ENCODE results near the gene CAMK1. TPM values are rescaled to one million over a fixed set of nuclear protein-coding genes. Genes with fewer than 3 reads are reported as not detected.

The CAMK1 gene
- total RNA-seq, 1 experiment from 2014 or later: 19.7 TPM

- H3K4me2 ChIP-seq (ENCODE audit: low read length): no peak overlapping the region
- ChIA-PET CTCF (no interaction called here), POLR2A (no interaction called here), RAD21 (ENCODE audit: low non-redundant PET in 1 of 2, low total read pairs in 2 of 2, uncharacterized antibody in 2 of 2, unreplicated experiment in 2 of 2) (no interaction called here)
- no peak for TF ChIP-seq EGR1 (IDR thresholded peaks at IDR 0.05; ENCODE audit: low read depth)
- TF ChIP-seq TCF7L2 (IDR thresholded peaks at IDR 0.05; ENCODE audit: borderline replicate concordance, extremely low read depth, insufficient read depth, insufficient read length): no peak
- no peak for TF ChIP-seq ATF3 (IDR thresholded peaks at IDR 0.05)
- TF ChIP-seq EZH2phosphoT487 (IDR thresholded peaks at IDR 0.05; ENCODE audit: borderline replicate concordance): no peak
- H4K20me1 ChIP-seq (ENCODE audit: insufficient read depth): no peaks in the 10 kb centered on the region
- no peak overlapping the region for H3K27ac ChIP-seq (ENCODE audit: low read depth, low read length)
- H3K4me3 ChIP-seq (replicated peaks in 1 of 2; ENCODE audit: low read depth in 1 of 2, low read length in 2 of 2): no peak overlapping the region
- no TSS peak for BruUV-seq (replicated peaks)
- intact Hi-C loops (cut with micrococcal nuclease): no loop called here
- H3K9me2 ChIP-seq (ENCODE audit: insufficient read depth): no peaks in the 10 kb centered on the region
- H3K79me2 ChIP-seq (ENCODE audit: insufficient read depth, low read length): peaks cover 7% of the 10 kb centered on the region; the same call in 1 of the 2 replicates
- H2AFZ ChIP-seq (ENCODE audit: low read depth, low read length, poor library complexity, severe bottlenecking): no peak overlapping the region
- DNase-seq (ENCODE audit: low read depth, low spot score) (no peak), ATAC-seq (no peak)
- no peak overlapping the region for H3K9ac ChIP-seq (ENCODE audit: low read length)
- H3K27me3 ChIP-seq (ENCODE audit: insufficient read depth, low read length): no peaks in the 10 kb centered on the region
- H3K36me3 ChIP-seq (ENCODE audit: control insufficient read depth in 1 of 2, insufficient read depth in 2 of 2, low read length in 2 of 2): peaks cover 2 to 7% of the 10 kb centered on the region in 2 experiments; a peak in 2 of 4 replicates
- H3K9me3 ChIP-seq (ENCODE audit: control insufficient read depth in 1 of 2, insufficient read depth in 1 of 2, low read depth in 1 of 2, low read length in 2 of 2): no peaks in the 10 kb centered on the region
- H3K4me1 ChIP-seq (ENCODE audit: control insufficient read depth in 1 of 2, insufficient read depth in 2 of 2, low read length in 2 of 2): peaks cover 4 to 24% of the 10 kb centered on the region in 2 experiments
Measured at GRCh38 chr3:9765865-9766264, 3.9 kb downstream of the CAMK1 start.

DNA sequence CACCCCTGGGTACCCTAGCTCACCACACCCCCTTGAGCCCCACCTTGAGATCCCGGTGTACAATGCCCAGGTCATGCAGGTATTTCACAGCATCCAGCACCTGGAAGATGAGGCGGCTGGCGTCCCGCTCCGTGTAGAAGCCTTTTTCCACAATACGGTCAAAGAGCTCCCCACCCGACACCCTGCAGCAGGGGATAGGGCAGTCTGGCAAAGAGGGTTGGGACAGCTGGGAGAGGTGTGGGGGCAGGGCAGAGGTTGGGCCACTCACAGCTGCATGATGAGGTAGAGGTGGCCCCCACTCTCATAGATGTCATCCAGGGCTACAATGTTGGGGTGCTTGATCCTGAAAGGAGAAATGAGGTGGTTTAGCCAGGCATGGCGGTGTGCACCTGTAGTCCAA, 6.9 kb downstream of the CAMK1 start:
- no peaks in the 10 kb centered on the region for H3K27me3 ChIP-seq (ENCODE audit: insufficient read depth, low read length)
- H3K4me1 ChIP-seq (ENCODE audit: control insufficient read depth in 1 of 2, insufficient read depth in 2 of 2, low read length in 2 of 2): no peaks in the 10 kb centered on the region
- no peaks in the 10 kb centered on the region for H3K79me2 ChIP-seq (ENCODE audit: insufficient read depth, low read length)
- no peak overlapping the region for H3K4me3 ChIP-seq (replicated peaks in 1 of 2; ENCODE audit: low read depth in 1 of 2, low read length in 2 of 2)
- no peaks in the 10 kb centered on the region for H4K20me1 ChIP-seq (ENCODE audit: insufficient read depth)
- POLR2A ChIA-PET: no interaction called here
- no peak overlapping the region for H3K9ac ChIP-seq (ENCODE audit: low read length)
- peaks cover 2 to 17% of the 10 kb centered on the region in 2 experiments; a peak in 2 of 4 replicates for H3K36me3 ChIP-seq (ENCODE audit: control insufficient read depth in 1 of 2, insufficient read depth in 2 of 2, low read length in 2 of 2)
- H3K9me2 ChIP-seq (ENCODE audit: insufficient read depth): no peaks in the 10 kb centered on the region
- H3K27ac ChIP-seq (ENCODE audit: low read depth, low read length): no peak overlapping the region
- no peak overlapping the region for H2AFZ ChIP-seq (ENCODE audit: low read depth, low read length, poor library complexity, severe bottlenecking)
- TF ChIP-seq ZFX (IDR thresholded peaks at IDR 0.05) (no peak), MAX (IDR thresholded peaks at IDR 0.05) (no peak), RAD21 (IDR thresholded peaks at IDR 0.05; ENCODE audit: low read depth) (no peak), JUND (IDR thresholded peaks at IDR 0.05) (no peak), POLR2AphosphoS5 (IDR thresholded peaks at IDR 0.05; ENCODE audit: low read depth, low read length) (no peak), EZH2phosphoT487 (IDR thresholded peaks at IDR 0.05; ENCODE audit: borderline replicate concordance) (no peak)
- TF ChIP-seq, protein P1, sequence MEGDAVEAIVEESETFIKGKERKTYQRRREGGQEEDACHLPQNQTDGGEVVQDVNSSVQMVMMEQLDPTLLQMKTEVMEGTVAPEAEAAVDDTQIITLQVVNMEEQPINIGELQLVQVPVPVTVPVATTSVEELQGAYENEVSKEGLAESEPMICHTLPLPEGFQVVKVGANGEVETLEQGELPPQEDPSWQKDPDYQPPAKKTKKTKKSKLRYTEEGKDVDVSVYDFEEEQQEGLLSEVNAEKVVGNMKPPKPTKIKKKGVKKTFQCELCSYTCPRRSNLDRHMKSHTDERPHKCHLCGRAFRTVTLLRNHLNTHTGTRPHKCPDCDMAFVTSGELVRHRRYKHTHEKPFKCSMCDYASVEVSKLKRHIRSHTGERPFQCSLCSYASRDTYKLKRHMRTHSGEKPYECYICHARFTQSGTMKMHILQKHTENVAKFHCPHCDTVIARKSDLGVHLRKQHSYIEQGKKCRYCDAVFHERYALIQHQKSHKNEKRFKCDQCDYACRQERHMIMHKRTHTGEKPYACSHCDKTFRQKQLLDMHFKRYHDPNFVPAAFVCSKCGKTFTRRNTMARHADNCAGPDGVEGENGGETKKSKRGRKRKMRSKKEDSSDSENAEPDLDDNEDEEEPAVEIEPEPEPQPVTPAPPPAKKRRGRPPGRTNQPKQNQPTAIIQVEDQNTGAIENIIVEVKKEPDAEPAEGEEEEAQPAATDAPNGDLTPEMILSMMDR (IDR thresholded peaks at IDR 0.05 in 2 of 3, conservative IDR thresholded peaks at IDR 0.05 in 1 of 3; ENCODE audit: borderline replicate concordance in 1 of 3, insufficient read depth in 1 of 3, low read depth in 2 of 3, low read length in 2 of 3): no peak
- no peaks in the 10 kb centered on the region for H3K9me3 ChIP-seq (ENCODE audit: control insufficient read depth in 1 of 2, insufficient read depth in 1 of 2, low read depth in 1 of 2, low read length in 2 of 2)
- RAD21 ChIA-PET (ENCODE audit: low non-redundant PET in 1 of 2, low total read pairs in 2 of 2, uncharacterized antibody in 2 of 2, unreplicated experiment in 2 of 2): no interaction called here
- BruUV-seq (replicated peaks): no TSS peak
- CTCF ChIA-PET: no interaction called here
- H3K4me2 ChIP-seq (ENCODE audit: low read length): no peak overlapping the region
- intact Hi-C loops (cut with micrococcal nuclease): no loop called here
- DNase-seq (ENCODE audit: low read depth, low spot score): no peak
- no peak for ATAC-seq
